Measurements from ENCODE around the gene MATN1. TPM values are rescaled to one million over a fixed set of nuclear protein-coding genes. Genes with fewer than 3 reads are reported as not detected.
"Not testable (repeated sequence)": the region's sequence is repeated elsewhere in the genome, so short reads cannot be mapped to it uniquely, and the experiment has no call there.

Gene MATN1
- total RNA-seq, result not detected in 2 replicates

- no peak within 1 kb of the TSS for H3K4me3 ChIP-seq (ENCODE audit: low read depth, low read length)
- TF ChIP-seq, protein P1, sequence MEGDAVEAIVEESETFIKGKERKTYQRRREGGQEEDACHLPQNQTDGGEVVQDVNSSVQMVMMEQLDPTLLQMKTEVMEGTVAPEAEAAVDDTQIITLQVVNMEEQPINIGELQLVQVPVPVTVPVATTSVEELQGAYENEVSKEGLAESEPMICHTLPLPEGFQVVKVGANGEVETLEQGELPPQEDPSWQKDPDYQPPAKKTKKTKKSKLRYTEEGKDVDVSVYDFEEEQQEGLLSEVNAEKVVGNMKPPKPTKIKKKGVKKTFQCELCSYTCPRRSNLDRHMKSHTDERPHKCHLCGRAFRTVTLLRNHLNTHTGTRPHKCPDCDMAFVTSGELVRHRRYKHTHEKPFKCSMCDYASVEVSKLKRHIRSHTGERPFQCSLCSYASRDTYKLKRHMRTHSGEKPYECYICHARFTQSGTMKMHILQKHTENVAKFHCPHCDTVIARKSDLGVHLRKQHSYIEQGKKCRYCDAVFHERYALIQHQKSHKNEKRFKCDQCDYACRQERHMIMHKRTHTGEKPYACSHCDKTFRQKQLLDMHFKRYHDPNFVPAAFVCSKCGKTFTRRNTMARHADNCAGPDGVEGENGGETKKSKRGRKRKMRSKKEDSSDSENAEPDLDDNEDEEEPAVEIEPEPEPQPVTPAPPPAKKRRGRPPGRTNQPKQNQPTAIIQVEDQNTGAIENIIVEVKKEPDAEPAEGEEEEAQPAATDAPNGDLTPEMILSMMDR (IDR thresholded peaks at IDR 0.05; ENCODE audit: insufficient read depth, low read depth, low read length), result no peak
- DNase-seq (ENCODE audit: low read depth), result no peak
Observed at GRCh38 chr1:30723331-30723755, at the start of gene MATN1. MATN1 (minus strand) TSS chr1:30723585; CDS start chr1:30723551, 34 bp downstream.

GRCh38 chr1:30771005-30771404 is 47.6 kb upstream of the MATN1 start:
- TF ChIP-seq, protein P1 (IDR thresholded peaks at IDR 0.05; ENCODE audit: insufficient read depth, low read depth, low read length), result no peak
- no peak for DNase-seq (ENCODE audit: low read depth)
- no peak overlapping the region for H3K4me3 ChIP-seq (ENCODE audit: low read depth, low read length)

- TF ChIP-seq, protein P1 (IDR thresholded peaks at IDR 0.05; ENCODE audit: insufficient read depth, low read depth, low read length), result no peak
- H3K4me3 ChIP-seq (ENCODE audit: low read depth, low read length), result no peak overlapping the region
- no peak for DNase-seq (ENCODE audit: low read depth)
Observed at GRCh38 chr1:30770150-30770549, 46.8 kb upstream of the MATN1 start.

DNA sequence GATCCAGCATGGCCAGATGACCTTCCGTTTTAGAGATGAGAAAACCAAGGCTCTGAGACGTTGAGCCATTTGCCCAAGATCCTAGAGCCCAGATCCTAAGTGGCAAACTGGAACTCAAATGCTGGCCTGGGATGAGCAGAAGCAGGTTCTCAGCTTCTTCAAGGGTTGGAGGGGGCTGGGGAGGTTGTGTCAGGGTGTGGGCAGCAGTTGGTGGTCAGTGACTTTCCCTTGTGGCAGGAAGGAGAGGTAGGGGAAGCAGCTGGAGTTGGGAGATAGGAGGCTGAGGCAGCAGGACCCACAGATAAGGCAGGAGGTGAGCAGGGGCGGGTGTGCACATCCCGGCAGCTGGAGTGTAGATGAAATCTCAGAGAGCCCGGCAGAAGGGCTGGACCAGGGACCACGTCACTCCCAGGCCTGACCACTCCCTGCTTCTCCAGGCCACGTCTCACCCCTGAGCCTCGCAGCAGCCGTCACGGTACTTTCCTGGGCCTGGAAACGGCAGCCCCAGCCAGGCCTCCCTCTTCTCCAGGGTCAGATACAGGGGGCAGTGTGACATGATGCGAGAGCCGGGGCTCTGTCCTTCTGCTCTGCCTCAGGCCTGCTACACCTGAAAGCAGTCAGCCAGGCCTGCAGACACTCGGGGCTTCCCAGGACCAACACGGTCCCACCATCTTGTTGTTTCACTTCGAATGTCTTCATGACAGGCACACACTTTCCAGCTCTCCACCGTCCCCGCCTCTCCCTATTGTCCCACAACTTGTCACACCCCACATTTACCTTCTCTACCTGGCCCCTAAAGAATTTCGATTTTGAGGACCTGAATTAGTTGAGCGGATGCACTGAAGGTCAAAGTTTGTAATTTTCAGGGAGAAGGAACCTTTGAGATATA is 45.7 kb upstream of the MATN1 start:
- peak; percentile 77 for DNase-seq (ENCODE audit: low read depth)
- TF ChIP-seq, protein P1 (IDR thresholded peaks at IDR 0.05; ENCODE audit: insufficient read depth, low read depth, low read length), result no peak
- H3K4me3 ChIP-seq (ENCODE audit: low read depth, low read length), result no peak overlapping the region

DNA sequence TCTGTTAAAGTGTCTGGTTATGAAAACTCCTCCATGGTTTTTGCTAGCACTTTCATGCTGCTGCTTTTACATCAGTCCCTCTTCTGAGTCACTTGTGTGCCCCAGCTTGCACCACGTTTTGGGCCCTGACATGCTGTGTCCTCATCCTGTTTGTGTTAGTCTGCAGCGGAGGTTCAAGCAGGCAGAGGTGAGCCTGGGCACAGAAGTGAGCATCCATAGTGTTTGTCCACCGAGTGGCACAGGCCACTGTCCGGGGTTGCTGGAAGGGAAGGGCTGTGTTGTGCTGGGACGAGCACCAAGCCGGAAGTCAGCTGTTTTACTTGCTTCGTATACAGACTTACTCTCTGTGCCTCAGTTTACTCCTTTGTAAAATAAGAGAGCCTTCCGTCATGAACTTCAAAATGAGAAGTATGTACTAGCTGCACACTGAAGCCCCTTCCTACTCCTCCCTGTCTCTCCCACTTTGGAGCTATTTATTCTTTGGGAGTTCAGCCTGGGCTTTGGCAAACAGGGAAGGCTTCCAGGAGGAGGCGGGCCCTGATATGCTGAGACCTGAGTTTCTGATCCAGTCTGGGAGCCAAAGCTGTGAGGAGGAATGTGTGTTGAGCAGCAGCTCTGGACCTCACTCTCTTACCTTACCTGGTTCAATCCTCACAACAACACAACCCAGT is 44.9 kb upstream of the MATN1 start:
- H3K4me3 ChIP-seq (ENCODE audit: low read depth, low read length), result no peak overlapping the region
- TF ChIP-seq, protein P1 (IDR thresholded peaks at IDR 0.05; ENCODE audit: insufficient read depth, low read depth, low read length), result no peak
- no peak for DNase-seq (ENCODE audit: low read depth)

DNA sequence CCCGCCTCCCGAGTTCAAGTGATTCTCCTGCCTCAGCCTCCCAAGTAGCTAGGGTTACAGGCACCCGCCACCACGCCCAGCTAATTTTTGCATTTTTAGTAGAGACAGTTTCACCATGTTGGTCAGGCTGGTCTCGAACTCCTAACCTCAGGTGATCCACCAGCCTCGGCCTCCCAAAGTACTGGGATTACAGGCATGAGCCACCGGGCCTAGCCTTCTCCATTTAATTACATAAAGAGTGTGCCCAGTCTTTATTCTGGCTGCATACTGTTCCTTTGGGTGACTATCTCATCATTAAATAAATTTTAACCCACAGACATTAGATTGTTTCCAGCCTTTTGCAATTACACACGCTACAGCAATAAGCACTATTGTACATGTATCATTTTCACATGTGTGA is 43.6 kb upstream of the MATN1 start:
- DNase-seq (ENCODE audit: low read depth); H3K4me3 ChIP-seq (ENCODE audit: low read depth, low read length): not testable (repeated sequence)

All from fibroblast of villous mesenchyme (primary cell).